SK-N-SH (cell line): Measurements from ENCODE around the gene SLC35G1. TPM values are rescaled to one million over a fixed set of nuclear protein-coding genes. Genes with fewer than 3 reads are reported as not detected.

Experiments
- CTCF ChIA-PET: fragments of 300-600, 350-600 bp; formaldehyde crosslinking; extraction: SDS; loops from one replicate; lab custom pipeline; 2021; lab: Yijun Ruan, JAX
- POLR2A ChIA-PET: fragments of 350-600 bp; sonication (Branson Sonifier 250); formaldehyde crosslinking; extraction: SDS; loops from one replicate; lab custom pipeline; 2020; ENCODE audit warnings: antibody characterized with exemption, inconsistent platforms; lab: Yijun Ruan, JAX
- DNase-seq: peaks from one replicate; pipeline ENCODE4 v3.0.0; 2012
- H2AFZ ChIP-seq: fragments of 200-600 bp; sonication (generic); 2 replicates; pipeline ENCODE4 v1.8.1; 2016; ENCODE audit warnings: antibody characterized with exemption, mild to moderate bottlenecking, low read depth
- H3F3A ChIP-seq: fragments of 200-600 bp; sonication (generic); replicated peaks from 2 replicates; pipeline ENCODE3; 2016; ENCODE audit warnings: antibody characterized with exemption, mild to moderate bottlenecking; ENCODE audit not compliant: insufficient read depth
- H3K27ac ChIP-seq, 2 experiments: fragments of 200-500 bp in 1 of 2; fragments of 200-600 bp in 1 of 2; sonication (Bioruptor generic) in 1 of 2; sonication (generic), shearing (Covaris generic) in 1 of 2; 2 replicates each; pipeline versions ENCODE4 v1.5.1 to v1.6.1; 2014 to 2016; ENCODE audit warnings: low read depth in 2 of 2, inconsistent platforms in 1 of 2, low read length in 1 of 2, mild to moderate bottlenecking in 1 of 2, mixed read lengths in 1 of 2
- H3K27me3 ChIP-seq: fragments of 200-600 bp; sonication (generic), shearing (Covaris generic); 2 replicates; pipeline ENCODE4 v1.6.1; 2016; ENCODE audit warnings: mixed run types; ENCODE audit not compliant: insufficient read depth
- H3K36me3 ChIP-seq, 2 experiments: fragments of 200-500 bp in 1 of 2; fragments of 200-600 bp in 1 of 2; sonication (Bioruptor generic) in 1 of 2; sonication (generic) in 1 of 2; replicated peaks in 1 of 2; 2 replicates each; pipeline versions ENCODE3 to v1.5.1; 2014 to 2016; ENCODE audit warnings: low read length in 1 of 2, mild to moderate bottlenecking in 1 of 2; ENCODE audit not compliant: insufficient read depth in 2 of 2, control insufficient read depth in 1 of 2
- H3K4me1 ChIP-seq, 2 experiments: fragments of 200-500 bp in 1 of 2; fragments of 200-600 bp in 1 of 2; sonication (Bioruptor generic) in 1 of 2; sonication (generic), shearing (Covaris generic) in 1 of 2; 2 replicates each; pipeline versions ENCODE4 v1.5.1 to v1.6.1; 2014 to 2016; ENCODE audit warnings: low read depth in 1 of 2, low read length in 1 of 2, mixed run types in 1 of 2; ENCODE audit not compliant: insufficient read depth in 2 of 2, control insufficient read depth in 1 of 2
- H3K4me2 ChIP-seq: fragments of 200-600 bp; sonication (generic), shearing (Covaris generic); 2 replicates; pipeline ENCODE4 v1.6.1; 2017; ENCODE audit warnings: mixed run types
- H3K4me3 ChIP-seq, 2 experiments: fragments of 200-500 bp in 1 of 2; fragments of 200-600 bp in 1 of 2; sonication (Bioruptor generic) in 1 of 2; sonication (generic), shearing (Covaris generic) in 1 of 2; 2 replicates each; pipeline versions ENCODE4 v1.5.1 to v1.8.1; 2014 to 2016; ENCODE audit warnings: low read depth in 2 of 2, inconsistent platforms in 1 of 2, low read length in 1 of 2, mild to moderate bottlenecking in 1 of 2, mixed read lengths in 1 of 2, moderate library complexity in 1 of 2
- H3K79me2 ChIP-seq: fragments of 200-600 bp; sonication (generic); 2 replicates; pipeline ENCODE4 v1.8.1; 2017; ENCODE audit warnings: mild to moderate bottlenecking; ENCODE audit not compliant: insufficient read depth
- H3K9ac ChIP-seq: fragments of 200-600 bp; sonication (generic); 2 replicates; pipeline ENCODE4 v1.6.1; 2017; ENCODE audit warnings: mixed run types
- H3K9me2 ChIP-seq: fragments of 200-600 bp; sonication (generic); 2 replicates; pipeline ENCODE4 v1.6.1; 2017; ENCODE audit warnings: mixed run types
- H3K9me3 ChIP-seq: fragments of 200-600 bp; sonication (generic); 2 replicates; pipeline ENCODE4 v1.6.1; 2017; ENCODE audit warnings: mixed run types, mild to moderate bottlenecking, moderate library complexity
- H4K20me1 ChIP-seq: fragments of 200-600 bp; sonication (generic); 2 replicates; pipeline ENCODE4 v1.6.1; 2017; ENCODE audit warnings: mild to moderate bottlenecking, mixed run types; ENCODE audit not compliant: insufficient read depth
- CHD2 ChIP-seq: fragments of 150-350 bp; IDR thresholded peaks from 2 replicates; pipeline ENCODE4 v1.6.1; 2018; ENCODE audit warnings: low read length; ENCODE audit not compliant: partially characterized antibody
- CTCF ChIP-seq: fragments of 200-600 bp; sonication (generic); IDR thresholded peaks from 2 replicates; pipeline ENCODE4 v1.6.1; 2017; ENCODE audit warnings: antibody characterized with exemption, mild to moderate bottlenecking, moderate library complexity
- EZH2phosphoT487 ChIP-seq: fragments of 200-600 bp; sonication (generic); IDR thresholded peaks from 2 replicates; pipeline ENCODE4 v1.6.1; 2017; ENCODE audit warnings: low read depth, mixed run types, mild to moderate bottlenecking, antibody characterized with exemption, moderate library complexity, borderline replicate concordance
- FOSL2 ChIP-seq: IDR thresholded peaks from 2 replicates; pipeline ENCODE4 v1.4.0; 2012; ENCODE audit warnings: low read depth, mild to moderate bottlenecking, moderate library complexity, borderline replicate concordance
- FOXJ3 ChIP-seq: sonication (generic); formaldehyde crosslinking; IDR thresholded peaks from 2 replicates; pipeline ENCODE4 v1.5.1; 2020; ENCODE audit warnings: mild to moderate bottlenecking, missing genetic modification reagents
- GABPA ChIP-seq: IDR thresholded peaks from 2 replicates; pipeline ENCODE4 v1.4.0; 2012; ENCODE audit warnings: low read depth, mild to moderate bottlenecking
- GATA2 ChIP-seq: sonication (generic); formaldehyde crosslinking; IDR thresholded peaks from 2 replicates; pipeline ENCODE4 v1.5.0; 2020; ENCODE audit warnings: mild to moderate bottlenecking, missing genetic modification reagents
- IRF3 ChIP-seq: fragments of 150-350 bp; IDR thresholded peaks from 2 replicates; pipeline ENCODE4 v1.6.1; 2016; ENCODE audit warnings: mild to moderate bottlenecking, low read depth, low read length
- JUND ChIP-seq: IDR thresholded peaks from 2 replicates; pipeline ENCODE4 v1.4.0; 2012
- MXI1 ChIP-seq: IDR thresholded peaks from 2 replicates; pipeline ENCODE4 v1.6.1; 2012; ENCODE audit warnings: mild to moderate bottlenecking, low read depth, low read length, improper control_type of control experiment
- NFIC ChIP-seq: IDR thresholded peaks from 2 replicates; pipeline ENCODE4 v1.4.0; 2012; ENCODE audit warnings: borderline replicate concordance
- NRF1 ChIP-seq: IDR thresholded peaks from 2 replicates; pipeline ENCODE4 v1.6.1; 2012; ENCODE audit warnings: low read depth, mild to moderate bottlenecking, low read length
- POLR2AphosphoS5 ChIP-seq: IDR thresholded peaks from 2 replicates; pipeline ENCODE4 v1.6.1; 2012; ENCODE audit warnings: low read depth, low read length
- RAD21 ChIP-seq: IDR thresholded peaks from 2 replicates; pipeline ENCODE4 v1.6.1; 2012; ENCODE audit warnings: mild to moderate bottlenecking, low read length
- RCOR1 ChIP-seq: fragments of 150-350 bp; IDR thresholded peaks from 2 replicates; pipeline ENCODE4 v1.6.1; 2017; ENCODE audit warnings: antibody characterized with exemption, low read length
- REST ChIP-seq: IDR thresholded peaks from 2 replicates; pipeline ENCODE4 v1.6.1; 2012; ENCODE audit warnings: mild to moderate bottlenecking, low read depth, low read length, moderate library complexity
- RFX5 ChIP-seq: IDR thresholded peaks from 2 replicates; pipeline ENCODE4 v1.6.1; 2012; ENCODE audit warnings: mild to moderate bottlenecking, improper control_type of control experiment, low read length
- RXRA ChIP-seq: IDR thresholded peaks from 2 replicates; pipeline ENCODE4 v1.4.0; 2012; ENCODE audit warnings: low read depth, mild to moderate bottlenecking, borderline replicate concordance
- SIN3A ChIP-seq: IDR thresholded peaks from 2 replicates; pipeline ENCODE4 v1.6.1; 2012; ENCODE audit warnings: low read depth, mild to moderate bottlenecking, low read length, moderate library complexity, borderline replicate concordance
- SMC3 ChIP-seq: IDR thresholded peaks from 2 replicates; pipeline ENCODE4 v1.6.1; 2012; ENCODE audit warnings: low read depth, low read length, improper control_type of control experiment
- TCF12 ChIP-seq: IDR thresholded peaks from 2 replicates; pipeline ENCODE4 v1.4.0; 2012
- TEAD4 ChIP-seq: IDR thresholded peaks from 2 replicates; pipeline ENCODE4 v1.4.0; 2012; ENCODE audit warnings: mild to moderate bottlenecking, borderline replicate concordance; ENCODE audit not compliant: insufficient read depth
- USF1 ChIP-seq: IDR thresholded peaks from 2 replicates; pipeline ENCODE4 v1.4.0; 2012; ENCODE audit warnings: low read depth, borderline replicate concordance
- USF2 ChIP-seq: fragments of 150-350 bp; IDR thresholded peaks from 2 replicates; pipeline ENCODE4 v1.6.1; 2017; ENCODE audit warnings: antibody characterized with exemption, low read length, low read depth, borderline replicate concordance
- WGBS: methylation state at CpG from one replicate; pipeline ENCODE4 v1.1.6; 2017; ENCODE audit warnings: low lambda C conversion rate; 5-methylcytosine and 5-hydroxymethylcytosine counted together
- polyA plus RNA-seq, 3 experiments: library from polyadenylated mRNA; depleted of rRNA; stranded (reverse); fragments of >200 nt; gene quantifications; 2 replicates each; pipeline ENCODE4 v1.2.3, GENCODE V29; 2012

The SLC35G1 gene
- polyA plus RNA-seq (2012; rRNA removed): 5.1 and 7.3 TPM in 2 replicates
- 7.1 and 7.2 TPM in 2 replicates for polyA plus RNA-seq (2012; cell fraction: cytosol; rRNA removed)
- polyA plus RNA-seq (2012; cell fraction: nucleus; rRNA removed): 6.9 and 7.4 TPM in 2 replicates

- no peaks in the 10 kb centered on the region for H3K9me2 ChIP-seq
- H3K4me2 ChIP-seq: peak within 1 kb of the TSS; percentile 81
- no peaks in the 10 kb centered on the region for H3K27me3 ChIP-seq
- H3K4me1 ChIP-seq: peaks cover 8 to 12% of the 10 kb centered on the region in 2 experiments; a peak in 3 of 4 replicates
- no peaks in the 10 kb centered on the region for H3F3A ChIP-seq
- POLR2A ChIA-PET: no interaction called here
- peak within 1 kb of the TSS; percentile 68 for H3K9ac ChIP-seq
- peak within 1 kb of the TSS; percentile 69 to 88 for H3K4me3 ChIP-seq
- H3K27ac ChIP-seq: peak within 1 kb of the TSS in 1 of 2 experiments; percentile 79; a peak in 2 of 4 replicates
- H2AFZ ChIP-seq: peak within 1 kb of the TSS; percentile 98
- H3K36me3 ChIP-seq: peaks cover 4 to 7% of the 10 kb centered on the region in 2 experiments
- H3K79me2 ChIP-seq: no peaks in the 10 kb centered on the region; the same call in 1 of the 2 replicates
- 2% methylated on average over 28 of the region's 82 CpGs for WGBS
- DNase-seq: peak; percentile 95
- no peaks in the 10 kb centered on the region for H4K20me1 ChIP-seq
- no peaks in the 10 kb centered on the region for H3K9me3 ChIP-seq
- CTCF ChIA-PET: interaction anchor here (0.6 to 2.2 kb wide), 9 partner anchors 16 to 439 kb away, joined by 3 to 13 read pairs (median 4); partner anchors contain the start of gene FRA10AC1
- TF ChIP-seq RFX5 (no peak), SIN3A (0 out of 2 replicates have a peak, but pooled peaks have one; percentile 46), GABPA (no peak), NRF1 (peak; percentile 84), REST (no peak), FOSL2 (no peak), FOXJ3 (CRISPR knock-in tag) (no peak), POLR2AphosphoS5 (peak; percentile 74; the same call in 1 of the 2 replicates), NFIC (no peak), MXI1 (no peak; the same call in 1 of the 2 replicates), IRF3 (no peak), GATA2 (CRISPR knock-in tag) (no peak), RCOR1 (peak; percentile 32; the same call in 1 of the 2 replicates), RAD21 (no peak), SMC3 (no peak), TEAD4 (no peak), CTCF (no peak), EZH2phosphoT487 (no peak), JUND (no peak), RXRA (no peak), CHD2 (no peak), USF2 (no peak), TCF12 (no peak), USF1 (no peak)
These were observed at the start of gene SLC35G1 for GRCh38 chr10:93893646-93894515. SLC35G1 (plus strand) TSS chr10:93893978; CDS start chr10:93894034, 56 bp downstream.
